H1 (cell line): ENCODE data around the gene RARA.

ENCODE experiments used
- EGR1 ChIP-seq: IDR thresholded peaks from 2 replicates; pipeline ENCODE4 v1.6.1; 2011; ENCODE audit warnings: low read depth, low read length, borderline replicate concordance
- FOSL1 ChIP-seq: IDR thresholded peaks from 2 replicates; pipeline ENCODE4 v1.6.1; 2011; ENCODE audit warnings: mild to moderate bottlenecking, low read depth, low read length, moderate library complexity; ENCODE audit not compliant: insufficient read depth
- POLR2AphosphoS5 ChIP-seq: IDR thresholded peaks from 2 replicates; pipeline ENCODE4 v1.6.1; 2011; ENCODE audit warnings: low read depth, low read length
- TAF1 ChIP-seq: IDR thresholded peaks from 2 replicates; pipeline ENCODE4 v1.6.1; 2011; ENCODE audit warnings: mild to moderate bottlenecking, low read depth, low read length
- TAF7 ChIP-seq: optimal IDR thresholded peaks from 2 replicates; pipeline ENCODE3; 2011; ENCODE audit warnings: low read depth, mild to moderate bottlenecking, inconsistent platforms, low read length, moderate library complexity, borderline replicate concordance
- TF ChIP-seq, protein P1 (sequence below): IDR thresholded peaks from 2 replicates; pipeline ENCODE4 v1.6.1; 2011; ENCODE audit warnings: low read depth, mild to moderate bottlenecking, low read length; ENCODE audit not compliant: insufficient read depth
- TF ChIP-seq, protein P2 (sequence below), 3 experiments: IDR thresholded peaks; 1 replicate in 2 of 3; 2 replicates in 1 of 3; pipeline versions ENCODE4 v1.5.1 to v1.6.1; 2011; ENCODE audit warnings: low read length in 3 of 3, mild to moderate bottlenecking in 3 of 3, inconsistent platforms in 2 of 3, low read depth in 1 of 3, moderate library complexity in 1 of 3; ENCODE audit not compliant: insufficient read depth in 1 of 3; ENCODE audit errors: control extremely low read depth in 1 of 3

DNA sequence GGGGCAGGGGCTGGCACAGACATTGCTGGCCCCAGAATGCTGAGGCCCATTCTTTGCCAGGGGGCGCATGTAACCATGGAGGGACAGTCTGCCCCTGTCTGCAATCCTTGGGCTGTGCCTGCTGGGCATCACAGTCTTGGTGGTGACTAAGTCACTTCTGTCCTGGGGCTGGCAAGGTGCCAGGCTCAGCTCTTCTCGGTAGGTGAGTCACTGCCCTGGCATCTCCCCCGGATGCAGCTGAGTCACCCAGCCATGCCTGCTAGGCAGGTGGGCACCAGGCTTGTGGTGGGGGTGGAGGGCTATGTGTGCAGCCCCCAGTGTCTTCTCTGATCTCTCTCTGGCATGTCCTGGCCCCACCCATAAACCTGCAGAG lies 5.6 kb downstream of the RARA start:
- no peak for TF ChIP-seq POLR2AphosphoS5
- no peak for TF ChIP-seq EGR1
- TF ChIP-seq, protein P1, sequence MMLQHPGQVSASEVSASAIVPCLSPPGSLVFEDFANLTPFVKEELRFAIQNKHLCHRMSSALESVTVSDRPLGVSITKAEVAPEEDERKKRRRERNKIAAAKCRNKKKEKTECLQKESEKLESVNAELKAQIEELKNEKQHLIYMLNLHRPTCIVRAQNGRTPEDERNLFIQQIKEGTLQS, result no peak
- TF ChIP-seq, protein P2, sequence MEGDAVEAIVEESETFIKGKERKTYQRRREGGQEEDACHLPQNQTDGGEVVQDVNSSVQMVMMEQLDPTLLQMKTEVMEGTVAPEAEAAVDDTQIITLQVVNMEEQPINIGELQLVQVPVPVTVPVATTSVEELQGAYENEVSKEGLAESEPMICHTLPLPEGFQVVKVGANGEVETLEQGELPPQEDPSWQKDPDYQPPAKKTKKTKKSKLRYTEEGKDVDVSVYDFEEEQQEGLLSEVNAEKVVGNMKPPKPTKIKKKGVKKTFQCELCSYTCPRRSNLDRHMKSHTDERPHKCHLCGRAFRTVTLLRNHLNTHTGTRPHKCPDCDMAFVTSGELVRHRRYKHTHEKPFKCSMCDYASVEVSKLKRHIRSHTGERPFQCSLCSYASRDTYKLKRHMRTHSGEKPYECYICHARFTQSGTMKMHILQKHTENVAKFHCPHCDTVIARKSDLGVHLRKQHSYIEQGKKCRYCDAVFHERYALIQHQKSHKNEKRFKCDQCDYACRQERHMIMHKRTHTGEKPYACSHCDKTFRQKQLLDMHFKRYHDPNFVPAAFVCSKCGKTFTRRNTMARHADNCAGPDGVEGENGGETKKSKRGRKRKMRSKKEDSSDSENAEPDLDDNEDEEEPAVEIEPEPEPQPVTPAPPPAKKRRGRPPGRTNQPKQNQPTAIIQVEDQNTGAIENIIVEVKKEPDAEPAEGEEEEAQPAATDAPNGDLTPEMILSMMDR (IDR thresholded peaks at IDR 0.05; ENCODE audit: control extremely low read depth in 1 of 3, insufficient read depth in 1 of 3, low read depth in 1 of 3, low read length in 3 of 3), result no peak
- no peak for TF ChIP-seq TAF7
- TF ChIP-seq FOSL1, result no peak
- TF ChIP-seq TAF1, result no peak
